WERI-Rb-1 (cell line): ENCODE results near the gene DGKB.

ENCODE experiments used
- DNase-seq: peaks from one replicate; pipeline ENCODE4 v3.0.0-alpha.2; 2020
- H3K27ac ChIP-seq: fragments of 250-450 bp; sonication (Bioruptor Pico); 2 replicates; pipeline ENCODE4 v1.5.1; 2020; ENCODE audit warnings: mild to moderate bottlenecking, moderate library complexity
- H3K27me3 ChIP-seq: fragments of 250-450 bp; sonication (Bioruptor Pico); 2 replicates; pipeline ENCODE4 v1.5.1; 2021; ENCODE audit warnings: mild to moderate bottlenecking, low read depth, moderate library complexity; ENCODE audit not compliant: insufficient read depth, severe bottlenecking
- H3K36me3 ChIP-seq: fragments of 250-450 bp; sonication (Bioruptor Pico); 2 replicates; pipeline ENCODE4 v1.5.1; 2020; ENCODE audit warnings: mild to moderate bottlenecking, moderate library complexity
- H3K4me3 ChIP-seq: 2 replicates; pipeline ENCODE4 v1.5.1; 2011; ENCODE audit warnings: low read depth, mild to moderate bottlenecking, control low read depth, low read length
- H3K9me3 ChIP-seq: fragments of 250-450 bp; sonication (Bioruptor Pico); 2 replicates; pipeline ENCODE4 v1.5.1; 2021; ENCODE audit warnings: mild to moderate bottlenecking, moderate library complexity; ENCODE audit not compliant: severe bottlenecking
- CTCF ChIP-seq: IDR thresholded peaks from 2 replicates; pipeline ENCODE4 v1.5.1; 2011; ENCODE audit warnings: low read depth, mild to moderate bottlenecking, control low read depth, inconsistent platforms, low read length

DGKB gene

GRCh38 chr7:14850039-14850438 lies 52.5 kb downstream of the DGKB start:
- H3K36me3 ChIP-seq: no peaks in the 10 kb centered on the region
- H3K4me3 ChIP-seq: no peak overlapping the region
- TF ChIP-seq CTCF: no peak
- peaks cover 2% of the 10 kb centered on the region for H3K9me3 ChIP-seq
- no peaks in the 10 kb centered on the region for H3K27me3 ChIP-seq
- DNase-seq: no peak
- no peak overlapping the region for H3K27ac ChIP-seq

DNA sequence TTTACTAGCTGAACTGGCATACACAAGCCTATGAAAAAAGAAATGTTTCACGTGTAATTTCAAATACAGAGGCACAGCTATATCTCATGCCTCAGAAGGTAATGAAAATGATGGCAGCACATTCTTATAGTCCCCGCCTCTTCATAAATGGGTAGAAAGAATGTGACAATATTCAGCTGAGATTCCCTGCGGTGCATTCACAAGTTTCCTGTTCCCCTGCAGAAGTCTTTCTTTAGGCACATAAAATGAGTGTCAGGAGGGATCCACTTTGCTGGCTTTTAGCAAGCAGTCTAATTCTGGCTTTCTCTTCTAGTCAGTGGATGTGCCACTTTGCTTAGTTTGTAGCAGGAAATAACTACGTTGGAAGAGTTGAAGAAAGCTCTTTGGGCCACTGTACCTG lies 56.1 kb downstream of the DGKB start:
- Histone ChIP-seq H3K27me3 (no peaks in the 10 kb centered on the region), H3K9me3 (no peaks in the 10 kb centered on the region), H3K36me3 (no peaks in the 10 kb centered on the region), H3K27ac (no peak overlapping the region), H3K4me3 (no peak overlapping the region)
- no peak for DNase-seq
- TF ChIP-seq CTCF: no peak

DNA sequence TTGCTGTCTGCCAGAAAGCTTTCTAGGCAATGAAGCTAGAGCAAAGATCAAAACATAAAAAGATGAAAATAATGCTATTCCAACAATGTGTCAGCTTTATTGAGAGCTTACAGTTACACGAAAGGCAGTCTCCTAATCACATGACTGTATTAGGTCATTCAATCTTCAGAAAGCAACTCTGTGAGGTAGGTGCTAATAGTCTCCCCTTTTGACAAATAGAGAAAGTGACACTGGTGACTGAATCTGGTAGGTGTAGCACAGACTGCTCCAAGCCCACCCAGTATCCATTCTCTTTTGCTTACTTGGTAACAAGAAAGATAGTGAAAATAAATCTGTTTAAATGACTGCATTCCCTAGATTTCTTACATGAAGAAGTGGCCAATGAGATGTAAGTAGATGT lies 58.8 kb downstream of the DGKB start:
- H3K27ac ChIP-seq: no peak overlapping the region
- TF ChIP-seq CTCF: no peak
- no peaks in the 10 kb centered on the region for H3K36me3 ChIP-seq
- no peaks in the 10 kb centered on the region for H3K9me3 ChIP-seq
- H3K4me3 ChIP-seq: no peak overlapping the region
- DNase-seq: no peak
- no peaks in the 10 kb centered on the region for H3K27me3 ChIP-seq

DNA sequence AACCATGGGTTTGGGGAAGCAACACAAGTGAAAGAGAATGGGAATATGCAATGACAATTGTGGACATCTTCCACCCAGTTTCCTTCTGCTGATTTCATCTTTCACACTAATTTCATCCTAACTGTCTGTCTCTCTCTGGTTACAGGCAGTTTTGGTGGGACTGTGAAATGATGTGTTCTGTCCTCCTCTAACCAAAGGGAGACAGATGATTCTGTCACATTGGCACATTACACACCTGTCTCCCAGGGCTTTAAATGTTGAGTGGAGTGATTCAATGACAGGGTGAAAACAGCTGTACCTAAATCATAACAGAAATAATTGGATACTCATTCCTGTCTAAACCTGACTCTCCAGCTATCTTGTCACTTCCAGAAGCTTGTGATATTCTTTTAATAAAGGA lies 60.0 kb downstream of the DGKB start:
- no peaks in the 10 kb centered on the region for H3K36me3 ChIP-seq
- TF ChIP-seq CTCF: no peak
- no peak overlapping the region for H3K4me3 ChIP-seq
- no peaks in the 10 kb centered on the region for H3K9me3 ChIP-seq
- no peak overlapping the region for H3K27ac ChIP-seq
- no peaks in the 10 kb centered on the region for H3K27me3 ChIP-seq
- DNase-seq: no peak

- DNase-seq: no peak
- TF ChIP-seq CTCF: no peak
- H3K4me3 ChIP-seq: no peak overlapping the region
Measured at GRCh38 chr7:14841869-14842268, 60.7 kb downstream of the DGKB start.

DNA sequence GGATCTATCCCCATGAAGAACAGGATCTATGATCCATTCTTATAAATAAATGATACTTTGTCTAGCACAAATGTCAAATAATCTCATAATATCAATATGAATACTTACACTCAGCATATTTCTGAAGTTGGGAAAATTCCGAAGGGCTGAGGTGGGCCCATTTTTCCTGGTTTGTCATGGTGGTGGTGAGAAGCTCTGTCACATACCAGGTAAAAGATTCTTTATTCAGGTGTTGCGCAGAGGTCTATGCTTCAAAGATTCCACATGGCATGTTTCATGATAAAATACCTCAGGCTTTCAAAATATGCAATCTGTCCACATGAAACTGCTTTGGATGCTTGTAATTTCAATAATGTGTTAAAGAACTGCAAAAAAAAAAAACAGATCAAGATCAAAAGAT lies 61.5 kb downstream of the DGKB start:
- TF ChIP-seq CTCF: no peak
- H3K36me3 ChIP-seq: no peaks in the 10 kb centered on the region
- H3K9me3 ChIP-seq: no peaks in the 10 kb centered on the region
- H3K27me3 ChIP-seq: no peaks in the 10 kb centered on the region
- DNase-seq: no peak
- no peak overlapping the region for H3K4me3 ChIP-seq
- no peak overlapping the region for H3K27ac ChIP-seq

More at GRCh38 chr7:14841869-14842268, 60.7 kb downstream of the DGKB start:
- Histone ChIP-seq H3K27me3 (no peaks in the 10 kb centered on the region), H3K27ac (no peak overlapping the region), H3K9me3 (no peaks in the 10 kb centered on the region), H3K36me3 (no peaks in the 10 kb centered on the region)
